OCI-LY1 (cell line): ENCODE results near the gene PCDHGA3.

ENCODE experiments used
- H2AFZ ChIP-seq: fragments of 200-600 bp; sonication (generic), shearing (Covaris generic); 2 replicates; pipeline ENCODE4 v1.6.0; 2014; ENCODE audit warnings: antibody characterized with exemption, mild to moderate bottlenecking, low read length
- H3F3A ChIP-seq: fragments of 200-600 bp; sonication (generic), shearing (Covaris generic); 2 replicates; pipeline ENCODE4 v1.6.0; 2014; ENCODE audit warnings: mild to moderate bottlenecking, antibody characterized with exemption, low read length, moderate library complexity; ENCODE audit not compliant: insufficient read depth
- H3K27ac ChIP-seq: fragments of 200-600 bp; sonication (generic); 2 replicates; pipeline ENCODE4 v1.5.1; 2014; ENCODE audit warnings: low read length, mixed run types, mild to moderate bottlenecking, low read depth; ENCODE audit not compliant: poor library complexity, severe bottlenecking
- H3K27me3 ChIP-seq: fragments of 200-600 bp; sonication (generic); 2 replicates; pipeline ENCODE4 v1.6.0; 2014; ENCODE audit warnings: antibody characterized with exemption, mild to moderate bottlenecking, low read length, moderate library complexity; ENCODE audit not compliant: insufficient read depth
- H3K36me3 ChIP-seq: fragments of 200-600 bp; sonication (generic); 2 replicates; pipeline ENCODE4 v1.6.1; 2014; ENCODE audit warnings: mild to moderate bottlenecking, antibody characterized with exemption, low read length, moderate library complexity, mixed read lengths; ENCODE audit not compliant: insufficient read depth
- H3K4me1 ChIP-seq: fragments of 200-600 bp; sonication (generic); 2 replicates; pipeline ENCODE4 v1.5.1; 2014; ENCODE audit warnings: mild to moderate bottlenecking, low read length, moderate library complexity; ENCODE audit not compliant: insufficient read depth, severe bottlenecking
- H3K4me2 ChIP-seq: fragments of 200-600 bp; sonication (generic), shearing (Covaris generic); 2 replicates; pipeline ENCODE4 v1.6.1; 2014; ENCODE audit warnings: low read length
- H3K4me3 ChIP-seq: fragments of 200-600 bp; sonication (generic); 2 replicates; pipeline ENCODE4 v1.5.1; 2014; ENCODE audit warnings: low read length, low read depth, mild to moderate bottlenecking, mixed read lengths; ENCODE audit not compliant: poor library complexity, severe bottlenecking
- H3K79me2 ChIP-seq: fragments of 200-600 bp; shearing (Covaris generic); 2 replicates; pipeline ENCODE4 v1.6.1; 2016; ENCODE audit warnings: mixed run types, low read length, mixed read lengths; ENCODE audit not compliant: insufficient read depth
- H3K9ac ChIP-seq: fragments of 200-600 bp; sonication (generic), shearing (Covaris generic); 2 replicates; pipeline ENCODE4 v1.6.1; 2014; ENCODE audit warnings: mild to moderate bottlenecking, low read length, mixed read lengths
- H3K9me2 ChIP-seq: fragments of 200-600 bp; sonication (generic), shearing (Covaris generic); 2 replicates; pipeline ENCODE4 v1.6.1; 2014; ENCODE audit warnings: low read depth, mild to moderate bottlenecking, low read length, mixed read lengths
- H3K9me3 ChIP-seq: fragments of 200-600 bp; shearing (Covaris generic); 2 replicates; pipeline ENCODE4 v1.6.1; 2014; ENCODE audit warnings: low read length, mixed read lengths
- H4K20me1 ChIP-seq: fragments of 200-600 bp; sonication (generic), shearing (Covaris generic); 2 replicates; pipeline ENCODE4 v1.6.0; 2016; ENCODE audit warnings: mild to moderate bottlenecking, low read length; ENCODE audit not compliant: insufficient read depth
- CTCF ChIP-seq: fragments of 200-600 bp; sonication (generic), shearing (Covaris generic); IDR thresholded peaks from 2 replicates; pipeline ENCODE4 v1.5.1; 2017; ENCODE audit warnings: mild to moderate bottlenecking, antibody characterized with exemption, low read length, moderate library complexity, mixed read lengths
- EZH2 ChIP-seq: fragments of 200-600 bp; sonication (generic), shearing (Covaris generic); IDR thresholded peaks from 2 replicates; pipeline ENCODE4 v1.8.0; 2017; ENCODE audit warnings: borderline replicate concordance, mixed run types, mild to moderate bottlenecking, antibody characterized with exemption, low read length, moderate library complexity, mixed read lengths

Gene PCDHGA3

GRCh38 chr5:141360685-141361084, 17.1 kb downstream of the PCDHGA3 start:
- peaks cover 4% of the 10 kb centered on the region; the same call in 1 of the 2 replicates for H3K36me3 ChIP-seq
- TF ChIP-seq EZH2: no peak
- no peak for TF ChIP-seq CTCF
- no peak overlapping the region for H3K4me3 ChIP-seq
- no peak overlapping the region for H3K4me2 ChIP-seq
- no peak overlapping the region for H2AFZ ChIP-seq
- no peaks in the 10 kb centered on the region for H3F3A ChIP-seq
- H3K9me3 ChIP-seq: peaks cover 51% of the 10 kb centered on the region
- H3K27me3 ChIP-seq: no peaks in the 10 kb centered on the region
- H3K27ac ChIP-seq: no peak overlapping the region
- H3K79me2 ChIP-seq: no peaks in the 10 kb centered on the region
- no peaks in the 10 kb centered on the region for H3K9me2 ChIP-seq
- H3K4me1 ChIP-seq: no peaks in the 10 kb centered on the region
- no peaks in the 10 kb centered on the region for H4K20me1 ChIP-seq
- H3K9ac ChIP-seq: no peak overlapping the region

- Histone ChIP-seq H4K20me1 (no peaks in the 10 kb centered on the region), H3K27ac (no peak overlapping the region), H3K9me2 (no peaks in the 10 kb centered on the region), H2AFZ (no peak overlapping the region), H3F3A (no peaks in the 10 kb centered on the region), H3K4me3 (no peak overlapping the region), H3K27me3 (no peaks in the 10 kb centered on the region), H3K9me3 (peaks cover 40% of the 10 kb centered on the region), H3K79me2 (no peaks in the 10 kb centered on the region), H3K4me2 (no peak overlapping the region), H3K4me1 (no peaks in the 10 kb centered on the region), H3K36me3 (no peaks in the 10 kb centered on the region), H3K9ac (no peak overlapping the region)
- TF ChIP-seq EZH2: no peak
- TF ChIP-seq CTCF: no peak
Measured at GRCh38 chr5:141362719-141363118, 19.1 kb downstream of the PCDHGA3 start.

- Histone ChIP-seq H3K9ac (no peak within 1 kb of the TSS), H3K36me3 (no peaks in the 10 kb centered on the region), H3F3A (no peaks in the 10 kb centered on the region), H3K4me2 (no peak within 1 kb of the TSS), H3K27me3 (no peaks in the 10 kb centered on the region), H3K27ac (no peak within 1 kb of the TSS), H3K9me2 (no peaks in the 10 kb centered on the region), H3K79me2 (no peaks in the 10 kb centered on the region), H2AFZ (no peak within 1 kb of the TSS), H3K9me3 (peaks cover 37% of the 10 kb centered on the region), H3K4me1 (no peaks in the 10 kb centered on the region), H3K4me3 (no peak within 1 kb of the TSS), H4K20me1 (no peaks in the 10 kb centered on the region)
- TF ChIP-seq CTCF: no peak
- no peak for TF ChIP-seq EZH2
Measured at GRCh38 chr5:141363952-141364660, 20.5 kb downstream of the PCDHGA3 start, which contains the start of gene PCDHGA5. Gene PCDHGA5 (plus strand): TSS chr5:141364162. CDS start chr5:141364331, 169 bp downstream.
